ENCODE data around the gene PFDN6. TPM values are rescaled to one million over a fixed set of nuclear protein-coding genes. Genes with fewer than 3 reads are reported as not detected.
A peak's percentile ranks its signal among the peaks of the same experiment; 100 is the strongest.
"Not testable (repeated sequence)": the region's sequence is repeated elsewhere in the genome, so short reads cannot be mapped to it uniquely, and the experiment has no call there.

Gene PFDN6
- total RNA-seq, 6 experiments from 2014 or later: 23.8 to 35.2 (median 27.5) TPM

DNA sequence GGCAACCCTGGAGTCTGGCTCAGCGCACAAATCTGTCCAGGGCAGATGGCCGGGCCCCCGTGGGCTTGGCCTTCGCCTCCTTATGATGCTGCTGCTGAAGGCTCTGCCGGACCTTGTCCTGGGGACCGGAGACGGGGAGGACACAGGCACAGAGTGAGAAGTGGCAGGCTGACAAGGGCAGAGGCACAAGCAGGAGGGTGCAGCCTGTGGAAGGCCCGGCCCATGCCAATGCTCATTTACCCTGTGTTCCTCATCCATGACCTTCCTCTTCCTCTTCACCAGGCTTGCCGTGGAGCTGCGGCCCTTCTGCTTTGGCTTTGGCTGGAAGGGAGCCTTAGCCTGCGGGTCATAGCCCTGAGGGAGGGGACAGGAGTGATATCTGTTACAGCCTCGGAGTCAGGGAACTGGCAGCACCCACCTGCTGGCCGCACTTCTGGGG is 10.1 kb upstream of the PFDN6 start:
- peaks cover 2 to 25% (median 12%) of the 10 kb centered on the region in 4 donors for H3K4me1 ChIP-seq
- intact Hi-C loops (cut with DNase I): no loop called here
- DNase-seq (no peak), ATAC-seq (peak in 3 of 4 donors; percentile 8 to 17 (median 13))
- no peaks in the 10 kb centered on the region for H3K9me3 ChIP-seq
- no peaks in the 10 kb centered on the region for H3K27me3 ChIP-seq
- H3K4me3 ChIP-seq: no peak overlapping the region
- 20% methylated on average over 1 of the region's 13 CpGs for WGBS (ENCODE audit: insufficient coverage, low coverage, low lambda C conversion rate, missing lambda C conversion rate)
- no peak for TF ChIP-seq POLR2A (IDR thresholded peaks at IDR 0.05)
- TF ChIP-seq, protein P1, sequence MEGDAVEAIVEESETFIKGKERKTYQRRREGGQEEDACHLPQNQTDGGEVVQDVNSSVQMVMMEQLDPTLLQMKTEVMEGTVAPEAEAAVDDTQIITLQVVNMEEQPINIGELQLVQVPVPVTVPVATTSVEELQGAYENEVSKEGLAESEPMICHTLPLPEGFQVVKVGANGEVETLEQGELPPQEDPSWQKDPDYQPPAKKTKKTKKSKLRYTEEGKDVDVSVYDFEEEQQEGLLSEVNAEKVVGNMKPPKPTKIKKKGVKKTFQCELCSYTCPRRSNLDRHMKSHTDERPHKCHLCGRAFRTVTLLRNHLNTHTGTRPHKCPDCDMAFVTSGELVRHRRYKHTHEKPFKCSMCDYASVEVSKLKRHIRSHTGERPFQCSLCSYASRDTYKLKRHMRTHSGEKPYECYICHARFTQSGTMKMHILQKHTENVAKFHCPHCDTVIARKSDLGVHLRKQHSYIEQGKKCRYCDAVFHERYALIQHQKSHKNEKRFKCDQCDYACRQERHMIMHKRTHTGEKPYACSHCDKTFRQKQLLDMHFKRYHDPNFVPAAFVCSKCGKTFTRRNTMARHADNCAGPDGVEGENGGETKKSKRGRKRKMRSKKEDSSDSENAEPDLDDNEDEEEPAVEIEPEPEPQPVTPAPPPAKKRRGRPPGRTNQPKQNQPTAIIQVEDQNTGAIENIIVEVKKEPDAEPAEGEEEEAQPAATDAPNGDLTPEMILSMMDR (IDR thresholded peaks at IDR 0.05): no peak
- no peak overlapping the region for H3K27ac ChIP-seq
- H3K36me3 ChIP-seq: peaks cover 0 to 36% (median 7%) of the 10 kb centered on the region in 4 donors

DNA sequence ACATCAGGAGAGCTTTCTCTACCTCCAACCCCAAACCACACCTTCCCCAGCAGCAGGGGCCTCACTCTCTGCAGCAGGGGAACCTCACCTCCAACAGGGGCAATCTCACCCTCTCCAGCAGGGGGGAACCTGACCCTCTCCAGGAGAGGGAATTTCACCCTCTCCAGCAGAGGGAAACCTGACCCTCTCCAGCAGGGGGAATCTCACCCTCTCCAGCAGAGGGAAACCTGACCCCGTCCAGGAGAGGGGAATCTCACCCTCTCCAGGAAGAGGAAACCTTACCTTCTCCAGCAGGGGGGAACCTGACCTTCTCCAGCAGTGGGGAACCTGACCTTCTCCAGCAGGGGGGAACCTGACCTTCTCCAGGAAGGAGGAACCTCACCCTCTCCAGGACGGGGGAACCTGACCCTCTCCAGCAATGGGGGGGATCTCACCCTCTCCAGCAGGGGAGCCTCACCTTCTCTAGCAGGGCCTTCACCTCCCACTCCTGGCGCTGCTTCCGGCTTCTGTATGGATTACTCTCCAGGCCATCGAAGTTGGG is 9.4 kb upstream of the PFDN6 start:
- no peaks in the 10 kb centered on the region for H3K27me3 ChIP-seq
- 29% methylated on average over 1 of the region's 5 CpGs for WGBS (ENCODE audit: insufficient coverage, low coverage, low lambda C conversion rate, missing lambda C conversion rate)
- DNase-seq: no peak

DNA sequence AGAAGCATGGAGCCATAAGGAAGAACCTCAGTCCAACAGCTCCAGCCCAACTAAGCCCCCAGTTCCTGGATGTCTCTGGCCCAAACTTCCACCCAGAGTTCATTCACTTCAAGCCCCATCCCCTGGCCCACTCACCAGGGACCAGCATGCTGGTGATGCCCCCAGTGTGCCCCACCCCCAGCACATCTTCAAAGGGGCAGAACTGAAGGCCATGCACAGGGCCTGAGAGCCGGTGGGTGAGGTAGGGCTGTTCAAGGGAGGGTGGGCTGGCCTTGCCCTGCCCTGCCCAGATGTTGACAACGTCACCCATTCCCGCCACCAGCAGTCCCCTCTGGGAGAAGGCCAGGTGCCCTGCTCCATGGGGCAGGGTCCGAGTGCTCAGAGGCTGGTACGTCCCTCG is 8.9 kb upstream of the PFDN6 start:
- ATAC-seq: no peak
- WGBS (ENCODE audit: insufficient coverage, low coverage, low lambda C conversion rate, missing lambda C conversion rate): no CpG with 5 or more reads among the region's 6 CpGs
- Histone ChIP-seq H3K4me1 (peaks cover 0 to 13% (median 6%) of the 10 kb centered on the region in 4 donors), H3K9me3 (no peaks in the 10 kb centered on the region), H3K27ac (no peak overlapping the region), H3K4me3 (no peak overlapping the region), H3K27me3 (no peaks in the 10 kb centered on the region), H3K36me3 (peaks cover 0 to 38% (median 4%) of the 10 kb centered on the region in 4 donors)
- DNase-seq: no peak
- intact Hi-C loops (cut with DNase I): no loop called here
- TF ChIP-seq, protein P1 (IDR thresholded peaks at IDR 0.05): no peak
- no peak for TF ChIP-seq POLR2A (IDR thresholded peaks at IDR 0.05)

More for the DNA sequence above, 9.4 kb upstream of the PFDN6 start:
- no peak for TF ChIP-seq POLR2A (IDR thresholded peaks at IDR 0.05)
- TF ChIP-seq, protein P1 (IDR thresholded peaks at IDR 0.05): peak; percentile 17 to 36 (median 24)
- no peak overlapping the region for H3K4me3 ChIP-seq
- no peak overlapping the region for H3K27ac ChIP-seq
- H3K4me1 ChIP-seq: peaks cover 0 to 18% (median 8%) of the 10 kb centered on the region in 4 donors
- peak; percentile 12 to 50 (median 35) for ATAC-seq
- intact Hi-C loops (cut with DNase I): no loop called here
- H3K9me3 ChIP-seq: no peaks in the 10 kb centered on the region
- peaks cover 0 to 37% (median 7%) of the 10 kb centered on the region in 4 donors for H3K36me3 ChIP-seq

DNA sequence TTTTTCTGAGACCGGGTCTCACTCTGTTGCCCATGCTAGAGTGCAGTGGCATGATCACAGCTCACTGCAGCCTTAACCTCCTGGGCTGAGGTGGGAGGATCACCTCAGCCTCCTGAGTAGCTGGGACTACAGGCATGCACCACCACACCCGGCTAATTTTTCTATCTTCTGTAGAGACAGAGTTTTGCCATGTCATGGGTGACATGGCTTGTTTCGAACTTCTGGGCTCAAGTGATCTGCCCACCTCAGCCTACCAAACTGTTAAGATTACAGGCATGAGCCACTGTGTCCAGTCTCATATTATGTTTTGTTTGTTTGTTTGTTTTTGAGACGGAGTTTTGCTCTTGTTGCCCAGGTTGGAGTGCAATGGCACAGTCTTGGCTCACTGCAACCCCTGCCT is 4.2 kb upstream of the PFDN6 start:
- WGBS (ENCODE audit: insufficient coverage, low coverage, low lambda C conversion rate, missing lambda C conversion rate): 72% methylated on average over 4 of the region's 4 CpGs
- H3K27me3 ChIP-seq; DNase-seq; H3K27ac ChIP-seq; ATAC-seq; intact Hi-C loops (cut with DNase I); H3K9me3 ChIP-seq; H3K4me3 ChIP-seq: not testable (repeated sequence)
- peaks cover 0 to 12% (median 5%) of the 10 kb centered on the region in 4 donors for H3K4me1 ChIP-seq
- H3K36me3 ChIP-seq: peaks cover 0 to 37% (median 8%) of the 10 kb centered on the region in 4 donors

Measured in right lobe of liver (tissue), 6 donors.